Sigmoid colon (tissue), 4 donors: Measurements from ENCODE around the gene DACH1.

Experiments
- CTCF ChIP-seq, 4 experiments: fragments of 450-650 bp in 3 of 4; fragments of 200-600 bp in 1 of 4; IDR thresholded peaks; one replicate each; pipeline ENCODE4 v1.5.1; 2016 to 2019; ENCODE audit warnings: antibody characterized with exemption in 4 of 4, mild to moderate bottlenecking in 3 of 4, moderate library complexity in 2 of 4
- POLR2A ChIP-seq, 2 donors: fragments of 450-650 bp; IDR thresholded peaks; one replicate each; pipeline ENCODE4 v1.6.1; 2016; ENCODE audit warnings: antibody characterized with exemption in 2 of 2, mild to moderate bottlenecking in 2 of 2, moderate library complexity in 2 of 2
- POLR2AphosphoS5 ChIP-seq, 4 donors: sonication (generic); formaldehyde crosslinking; IDR thresholded peaks; one replicate each; pipeline ENCODE4 v1.6.1; 2017; ENCODE audit warnings: antibody characterized with exemption in 4 of 4

- TF ChIP-seq CTCF (IDR thresholded peaks at IDR 0.05) = no peak
- TF ChIP-seq POLR2A (IDR thresholded peaks at IDR 0.05) = no peak
- TF ChIP-seq POLR2AphosphoS5 (IDR thresholded peaks at IDR 0.05) = no peak
Measured at GRCh38 chr13:71695662-71696061, 171.3 kb downstream of the DACH1 start.
